ENCODE measurements around the gene SLC41A3. TPM values are rescaled to one million over a fixed set of nuclear protein-coding genes. Genes with fewer than 3 reads are reported as not detected.
"Not testable (repeated sequence)": the region's sequence is repeated elsewhere in the genome, so short reads cannot be mapped to it uniquely, and the experiment has no call there.

Gene SLC41A3
- total RNA-seq, 1 donor from 2014 or later = 58.8 TPM

DNA sequence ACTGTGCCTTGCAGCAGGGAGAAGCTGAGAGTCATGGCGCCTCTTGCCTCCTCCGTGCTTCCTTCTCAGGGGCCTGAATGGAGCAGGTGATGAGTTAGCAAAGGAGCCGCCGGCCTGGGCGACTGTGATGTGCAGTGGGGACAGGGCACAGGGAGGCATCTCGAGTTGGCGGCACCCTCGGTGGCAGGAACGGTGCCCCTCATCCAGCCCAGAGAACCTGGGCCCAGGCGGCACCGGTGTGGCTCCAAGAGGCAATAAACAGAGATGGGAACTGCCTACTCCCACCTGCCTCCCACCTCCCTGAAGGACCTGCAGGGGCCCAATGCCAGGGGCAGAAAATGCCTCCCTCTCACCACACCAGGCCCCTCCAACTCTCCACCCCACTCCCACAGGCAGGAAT lies 6.2 kb downstream of the SLC41A3 start:
- no peak for DNase-seq (ENCODE audit: low read depth, low spot score)
- Mint-ChIP-seq H3K27me3 (ENCODE audit: low read depth) (no peaks in the 10 kb centered on the region), H3K27ac (ENCODE audit: unreplicated experiment) (peak overlapping the region; percentile 91), H3K4me1 (peaks cover 5% of the 10 kb centered on the region), H3K36me3 (ENCODE audit: low read depth) (peaks cover 33% of the 10 kb centered on the region), H3K4me3 (no peak overlapping the region), H3K9me3 (peaks cover 10% of the 10 kb centered on the region)
- TF ChIP-seq, protein P1, sequence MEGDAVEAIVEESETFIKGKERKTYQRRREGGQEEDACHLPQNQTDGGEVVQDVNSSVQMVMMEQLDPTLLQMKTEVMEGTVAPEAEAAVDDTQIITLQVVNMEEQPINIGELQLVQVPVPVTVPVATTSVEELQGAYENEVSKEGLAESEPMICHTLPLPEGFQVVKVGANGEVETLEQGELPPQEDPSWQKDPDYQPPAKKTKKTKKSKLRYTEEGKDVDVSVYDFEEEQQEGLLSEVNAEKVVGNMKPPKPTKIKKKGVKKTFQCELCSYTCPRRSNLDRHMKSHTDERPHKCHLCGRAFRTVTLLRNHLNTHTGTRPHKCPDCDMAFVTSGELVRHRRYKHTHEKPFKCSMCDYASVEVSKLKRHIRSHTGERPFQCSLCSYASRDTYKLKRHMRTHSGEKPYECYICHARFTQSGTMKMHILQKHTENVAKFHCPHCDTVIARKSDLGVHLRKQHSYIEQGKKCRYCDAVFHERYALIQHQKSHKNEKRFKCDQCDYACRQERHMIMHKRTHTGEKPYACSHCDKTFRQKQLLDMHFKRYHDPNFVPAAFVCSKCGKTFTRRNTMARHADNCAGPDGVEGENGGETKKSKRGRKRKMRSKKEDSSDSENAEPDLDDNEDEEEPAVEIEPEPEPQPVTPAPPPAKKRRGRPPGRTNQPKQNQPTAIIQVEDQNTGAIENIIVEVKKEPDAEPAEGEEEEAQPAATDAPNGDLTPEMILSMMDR (conservative IDR thresholded peaks at IDR 0.05) = no peak

DNA sequence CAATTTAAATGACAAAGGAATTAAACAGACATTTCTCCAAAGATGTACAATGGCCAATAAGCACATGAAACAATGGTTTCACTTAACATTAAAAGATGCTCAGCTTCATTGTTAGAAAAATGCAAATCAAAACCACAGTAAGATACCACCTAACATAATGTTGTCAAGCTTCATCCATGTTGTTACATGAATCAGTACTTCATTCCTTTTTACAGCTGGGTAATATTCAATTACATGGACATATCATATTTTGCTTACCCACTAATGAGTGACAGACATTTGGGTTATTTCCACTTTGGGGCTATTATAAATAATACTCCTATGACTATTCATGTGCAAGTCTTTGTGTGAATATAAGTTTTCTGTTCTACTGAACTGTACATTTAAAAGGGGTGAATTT lies 7.8 kb downstream of the SLC41A3 start:
- H3K27me3 Mint-ChIP-seq (ENCODE audit: low read depth) = no peaks in the 10 kb centered on the region
- DNase-seq (ENCODE audit: low read depth, low spot score) = no peak
- peaks cover 38% of the 10 kb centered on the region for H3K36me3 Mint-ChIP-seq (ENCODE audit: low read depth)
- peaks cover 12% of the 10 kb centered on the region for H3K9me3 Mint-ChIP-seq
- TF ChIP-seq, protein P1 (conservative IDR thresholded peaks at IDR 0.05) = no peak
- no peak overlapping the region for H3K27ac Mint-ChIP-seq (ENCODE audit: unreplicated experiment)
- H3K4me3 Mint-ChIP-seq = no peak overlapping the region
- H3K4me1 Mint-ChIP-seq = peaks cover 5% of the 10 kb centered on the region

DNA sequence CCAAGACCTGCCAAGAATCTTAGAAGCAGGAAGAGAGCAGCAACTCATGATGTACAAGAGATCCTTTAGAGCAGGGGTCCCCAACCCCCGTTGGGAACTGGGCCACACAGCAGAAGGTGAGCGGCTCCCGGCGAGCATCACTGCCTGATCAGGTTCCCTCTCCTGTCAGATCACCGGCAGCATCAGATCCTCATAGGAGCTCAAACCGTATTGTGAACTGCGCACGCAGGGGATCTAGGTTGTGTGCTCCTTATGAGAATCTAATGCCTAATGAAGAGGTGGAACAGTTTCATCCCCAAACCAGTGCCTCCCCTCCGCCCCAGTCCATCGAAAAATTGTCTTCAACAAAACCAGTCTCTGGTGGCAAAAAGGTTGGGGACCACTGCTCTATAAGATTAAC lies 13.8 kb downstream of the SLC41A3 start:
- TF ChIP-seq, protein P1 (conservative IDR thresholded peaks at IDR 0.05) = no peak
- H3K9me3 Mint-ChIP-seq = peaks cover 8% of the 10 kb centered on the region
- H3K36me3 Mint-ChIP-seq (ENCODE audit: low read depth) = peaks cover 24% of the 10 kb centered on the region
- no peaks in the 10 kb centered on the region for H3K27me3 Mint-ChIP-seq (ENCODE audit: low read depth)
- no peak overlapping the region for H3K4me3 Mint-ChIP-seq
- peak overlapping the region; percentile 32 for H3K27ac Mint-ChIP-seq (ENCODE audit: unreplicated experiment)
- no peaks in the 10 kb centered on the region for H3K4me1 Mint-ChIP-seq
- DNase-seq (ENCODE audit: low read depth, low spot score) = no peak

DNA sequence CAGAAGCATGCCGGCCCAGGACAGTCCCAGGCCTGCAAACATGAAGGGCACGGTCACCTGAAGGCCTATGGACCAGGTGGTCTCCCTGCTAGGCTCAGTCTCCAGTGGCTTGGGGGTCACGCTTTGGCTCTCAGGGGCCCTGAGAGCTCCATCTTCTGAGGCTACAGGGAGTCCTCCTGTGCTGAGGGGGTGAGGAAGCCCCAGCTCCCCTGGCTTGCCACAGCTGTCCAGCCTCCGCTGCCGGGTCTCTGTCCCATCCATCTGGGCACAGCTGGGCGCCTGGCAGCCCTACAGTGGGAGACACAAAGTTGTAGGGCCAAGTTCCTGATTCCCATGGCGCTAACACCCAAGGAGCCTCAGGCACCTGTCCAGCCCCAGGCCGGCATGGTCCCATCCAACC lies 16.0 kb downstream of the SLC41A3 start:
- no peak for DNase-seq (ENCODE audit: low read depth, low spot score)
- peaks cover 4% of the 10 kb centered on the region for H3K9me3 Mint-ChIP-seq
- TF ChIP-seq, protein P1 (conservative IDR thresholded peaks at IDR 0.05) = no peak
- peaks cover 17% of the 10 kb centered on the region for H3K36me3 Mint-ChIP-seq (ENCODE audit: low read depth)
- H3K4me3 Mint-ChIP-seq = no peak overlapping the region
- no peak overlapping the region for H3K27ac Mint-ChIP-seq (ENCODE audit: unreplicated experiment)
- no peaks in the 10 kb centered on the region for H3K4me1 Mint-ChIP-seq
- H3K27me3 Mint-ChIP-seq (ENCODE audit: low read depth) = no peaks in the 10 kb centered on the region

DNA sequence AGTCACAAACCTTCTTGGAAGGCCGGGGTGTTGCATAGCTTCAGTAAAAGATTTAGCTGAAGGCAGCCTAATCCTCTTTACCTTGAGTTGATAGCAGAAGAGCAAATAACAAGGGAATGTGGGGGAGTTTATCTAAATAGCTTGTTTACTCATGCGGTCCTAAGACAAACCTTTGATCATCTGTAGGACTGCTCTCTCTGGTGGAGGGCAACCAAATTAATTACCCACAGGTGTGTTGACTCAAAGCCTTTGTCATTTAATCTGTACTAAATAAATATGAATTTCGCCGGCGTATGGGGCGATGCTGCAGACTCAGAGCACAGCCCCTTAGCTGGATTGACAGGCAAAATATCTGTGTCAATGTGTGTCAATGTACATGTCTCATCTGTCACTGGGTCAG lies 17.2 kb downstream of the SLC41A3 start:
- peaks cover 12% of the 10 kb centered on the region for H3K36me3 Mint-ChIP-seq (ENCODE audit: low read depth)
- H3K27ac Mint-ChIP-seq (ENCODE audit: unreplicated experiment); H3K4me1 Mint-ChIP-seq; DNase-seq (ENCODE audit: low read depth, low spot score); H3K27me3 Mint-ChIP-seq (ENCODE audit: low read depth); H3K9me3 Mint-ChIP-seq; H3K4me3 Mint-ChIP-seq: not testable (repeated sequence)

DNA sequence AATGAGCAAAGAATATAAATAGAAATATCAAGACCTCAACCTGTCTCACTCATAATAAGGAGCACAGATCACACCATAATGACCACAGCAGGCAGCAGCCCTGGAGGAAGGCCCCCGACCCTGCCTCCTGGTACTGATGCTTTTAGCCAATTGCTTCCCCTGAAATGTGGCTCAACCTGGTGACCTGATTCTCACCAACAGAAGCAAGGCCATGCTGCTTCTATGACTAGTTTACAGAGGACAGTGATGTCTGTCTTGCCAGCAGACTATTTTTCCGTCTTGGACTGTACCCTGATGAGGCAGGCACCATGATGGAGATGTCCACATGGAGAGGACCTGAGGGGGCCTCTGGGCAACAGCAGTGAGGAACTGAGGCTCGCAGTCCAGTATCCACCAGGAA lies 18.0 kb downstream of the SLC41A3 start:
- H3K36me3 Mint-ChIP-seq (ENCODE audit: low read depth) = peaks cover 8% of the 10 kb centered on the region
- H3K27me3 Mint-ChIP-seq (ENCODE audit: low read depth) = no peaks in the 10 kb centered on the region

More for the DNA sequence above, 18.0 kb downstream of the SLC41A3 start:
- no peak overlapping the region for H3K27ac Mint-ChIP-seq (ENCODE audit: unreplicated experiment)
- no peaks in the 10 kb centered on the region for H3K9me3 Mint-ChIP-seq
- H3K4me3 Mint-ChIP-seq = no peak overlapping the region
- no peaks in the 10 kb centered on the region for H3K4me1 Mint-ChIP-seq
- no peak for DNase-seq (ENCODE audit: low read depth, low spot score)
- TF ChIP-seq, protein P1 (conservative IDR thresholded peaks at IDR 0.05) = no peak
